H1 (cell line): ENCODE measurements around the gene KLF6. TPM values are rescaled to one million over a fixed set of nuclear protein-coding genes. Genes with fewer than 3 reads are reported as not detected.
A peak's percentile ranks its signal among the peaks of the same experiment; 100 is the strongest.

ENCODE experiments used
- CTCF ChIA-PET: fragments of 300-600 bp; sonication (Branson Sonifier 250); formaldehyde crosslinking; loops from one replicate; lab custom pipeline; 2021; ENCODE audit not compliant: partially characterized antibody; lab: Charles Lee
- POLR2A ChIA-PET: fragments of 300-600 bp; sonication (Branson Sonifier 250); formaldehyde crosslinking; loops from one replicate; lab custom pipeline; 2021; ENCODE audit warnings: inconsistent platforms; ENCODE audit not compliant: partially characterized antibody; lab: Charles Lee
- DNase-seq, 2 experiments: peaks; one replicate each; pipeline versions ENCODE4 v3.0.0 to v3.0.0-alpha.2; 2010 to 2022; ENCODE audit warnings: low spot score in 2 of 2, low read depth in 1 of 2, mixed read lengths in 1 of 2
- FAIRE-seq: peaks from 2 replicates; lab custom pipeline; 2011; peaks lifted over from hg19 to GRCh38; lab: Jason Lieb, UNC
- H2AFZ ChIP-seq: 2 replicates; pipeline ENCODE4 v1.8.1; 2012; ENCODE audit warnings: low read length, inconsistent platforms
- H2AK5ac ChIP-seq: 2 replicates; pipeline ENCODE4 v1.6.1; 2013; ENCODE audit warnings: low read depth, low read length
- H2BK120ac ChIP-seq: replicated peaks from 2 replicates; pipeline ENCODE3; 2013; ENCODE audit warnings: low read depth, low read length, inconsistent platforms
- H2BK12ac ChIP-seq: 2 replicates; pipeline ENCODE4 v1.6.1; 2013; ENCODE audit warnings: low read depth, low read length
- H2BK15ac ChIP-seq: 2 replicates; pipeline ENCODE4 v1.6.1; 2013; ENCODE audit warnings: low read length
- H2BK20ac ChIP-seq: 2 replicates; pipeline ENCODE4 v1.6.1; 2013; ENCODE audit warnings: low read length
- H2BK5ac ChIP-seq: 2 replicates; pipeline ENCODE4 v1.6.1; 2013; ENCODE audit warnings: low read depth, low read length
- H3K14ac ChIP-seq: 2 replicates; pipeline ENCODE4 v1.6.1; 2013; ENCODE audit warnings: inconsistent platforms; ENCODE audit not compliant: insufficient read length
- H3K18ac ChIP-seq: 2 replicates; pipeline ENCODE4 v1.6.1; 2013; ENCODE audit warnings: low read length; ENCODE audit errors: extremely low read depth
- H3K23ac ChIP-seq: 2 replicates; pipeline ENCODE4 v1.6.1; 2013; ENCODE audit warnings: inconsistent platforms; ENCODE audit not compliant: insufficient read length
- H3K23me2 ChIP-seq: 2 replicates; pipeline ENCODE4 v1.6.1; 2013; ENCODE audit warnings: low read depth, low read length
- H3K27ac ChIP-seq: 2 replicates; pipeline ENCODE4 v1.6.1; 2011; ENCODE audit warnings: low read depth, low read length, inconsistent platforms
- H3K27me3 ChIP-seq, 4 experiments: replicated peaks in 1 of 4; 1 replicate in 1 of 4; 2 replicates in 3 of 4; pipeline versions ENCODE4 v1.6.1 to v1.8.1; 2011 to 2013; ENCODE audit warnings: low read length in 3 of 4, mild to moderate bottlenecking in 3 of 4, inconsistent platforms in 2 of 4, mixed read lengths in 2 of 4, moderate library complexity in 1 of 4; ENCODE audit not compliant: control insufficient read depth in 3 of 4, insufficient read depth in 3 of 4; ENCODE audit errors: extremely low read depth in 1 of 4
- H3K36me3 ChIP-seq, 4 experiments: 2 replicates each; pipeline versions ENCODE4 v1.6.1 to v1.8.1; 2011 to 2013; ENCODE audit warnings: mild to moderate bottlenecking in 4 of 4, low read length in 3 of 4, moderate library complexity in 2 of 4, control low read depth in 1 of 4, inconsistent platforms in 1 of 4; ENCODE audit not compliant: insufficient read depth in 4 of 4, control insufficient read depth in 2 of 4
- H3K4ac ChIP-seq: replicated peaks from 2 replicates; pipeline ENCODE3; 2013; ENCODE audit warnings: low read length, low read depth, mixed read lengths, inconsistent platforms; ENCODE audit not compliant: insufficient read length
- H3K4me1 ChIP-seq, 4 experiments: replicated peaks in 1 of 4; 1 replicate in 1 of 4; 2 replicates in 3 of 4; pipeline versions ENCODE4 v1.6.1 to v1.8.1; 2011 to 2013; ENCODE audit warnings: low read length in 3 of 4, inconsistent platforms in 2 of 4, mixed read lengths in 1 of 4; ENCODE audit not compliant: insufficient read depth in 4 of 4, control insufficient read depth in 3 of 4
- H3K4me2 ChIP-seq, 2 experiments: 2 replicates each; pipeline versions ENCODE4 v1.6.1 to v1.8.1; 2011 to 2013; ENCODE audit warnings: low read depth in 2 of 2, low read length in 2 of 2, control low read depth in 1 of 2, inconsistent platforms in 1 of 2, mild to moderate bottlenecking in 1 of 2; ENCODE audit not compliant: insufficient read depth in 1 of 2
- H3K4me3 ChIP-seq, 4 experiments: fragments of 200-600, 300-600 bp in 1 of 4; sonication (generic), shearing (Covaris generic), sonication (Bioruptor Twin) in 1 of 4; 2 replicates each; pipeline versions ENCODE4 v1.5.1 to v1.8.1; 2011 to 2016; ENCODE audit warnings: low read length in 4 of 4, low read depth in 3 of 4, control low read depth in 2 of 4, inconsistent platforms in 2 of 4, mild to moderate bottlenecking in 2 of 4, mixed read lengths in 1 of 4, moderate library complexity in 1 of 4; ENCODE audit not compliant: insufficient read depth in 2 of 4; ENCODE audit errors: extremely low read depth in 1 of 4
- H3K56ac ChIP-seq: replicated peaks from 2 replicates; pipeline ENCODE3; 2013; ENCODE audit warnings: low read depth, mild to moderate bottlenecking, mixed read lengths, low read length, inconsistent platforms; ENCODE audit not compliant: insufficient read length
- H3K79me1 ChIP-seq: 2 replicates; pipeline ENCODE4 v1.6.1; 2013; ENCODE audit warnings: low read depth, low read length, control low read depth
- H3K79me2 ChIP-seq, 2 experiments: 2 replicates each; pipeline versions ENCODE4 v1.6.1 to v1.8.1; 2012 to 2013; ENCODE audit warnings: low read length in 2 of 2, mild to moderate bottlenecking in 2 of 2, inconsistent platforms in 1 of 2; ENCODE audit not compliant: insufficient read depth in 2 of 2, control insufficient read depth in 1 of 2
- H3K9ac ChIP-seq, 4 experiments: replicated peaks in 1 of 4; 1 replicate in 1 of 4; 2 replicates in 3 of 4; pipeline versions ENCODE4 v1.6.1 to v1.8.1; 2011 to 2013; ENCODE audit warnings: low read depth in 3 of 4, low read length in 3 of 4, control low read depth in 2 of 4, mild to moderate bottlenecking in 2 of 4, moderate library complexity in 2 of 4, inconsistent platforms in 1 of 4; ENCODE audit errors: extremely low read depth in 1 of 4
- H3K9me3 ChIP-seq, 2 experiments: 2 replicates each; pipeline versions ENCODE4 v1.6.1 to v1.8.1; 2012 to 2013; ENCODE audit warnings: mild to moderate bottlenecking in 2 of 2, moderate library complexity in 2 of 2, control low read depth in 1 of 2, inconsistent platforms in 1 of 2, low read depth in 1 of 2, low read length in 1 of 2, mixed read lengths in 1 of 2; ENCODE audit not compliant: insufficient read depth in 2 of 2
- H4K20me1 ChIP-seq, 2 experiments: replicated peaks in 1 of 2; 2 replicates each; pipeline versions ENCODE3 to v1.8.1; 2011 to 2013; ENCODE audit warnings: inconsistent platforms in 2 of 2, low read length in 2 of 2, mild to moderate bottlenecking in 1 of 2; ENCODE audit not compliant: insufficient read depth in 2 of 2, control insufficient read depth in 1 of 2
- H4K5ac ChIP-seq: 2 replicates; pipeline ENCODE4 v1.6.1; 2013; ENCODE audit warnings: low read length, low read depth, mixed read lengths, inconsistent platforms; ENCODE audit not compliant: insufficient read length
- H4K8ac ChIP-seq: 2 replicates; pipeline ENCODE4 v1.8.0; 2013; ENCODE audit warnings: mild to moderate bottlenecking, moderate library complexity, low read length, inconsistent platforms; ENCODE audit not compliant: insufficient read depth; ENCODE audit errors: extremely low read depth
- H4K91ac ChIP-seq: replicated peaks from 2 replicates; pipeline ENCODE3; 2013; ENCODE audit warnings: low read length, mixed read lengths, inconsistent platforms; ENCODE audit not compliant: insufficient read length
- ASH2L ChIP-seq: fragments of 200-600, 300-600 bp; sonication (generic); IDR thresholded peaks from one replicate; pipeline ENCODE4 v1.7.1; 2017; ENCODE audit warnings: low read length
- MAFK ChIP-seq: IDR thresholded peaks from 2 replicates; pipeline ENCODE4 v1.6.1; 2012; ENCODE audit warnings: low read depth, mild to moderate bottlenecking, improper control_type of control experiment, low read length
- SRF ChIP-seq: IDR thresholded peaks from 2 replicates; pipeline ENCODE4 v1.6.1; 2011; ENCODE audit warnings: mild to moderate bottlenecking, low read depth, low read length, moderate library complexity
- WGBS, 2 experiments: shearing (Covaris generic) in 1 of 2; methylation state at CpG; one replicate each; pipeline versions ENCODE4 v1.1.6 to v1.1.7; 2013 to 2015; ENCODE audit warnings: low lambda C conversion rate in 2 of 2, mixed read lengths in 2 of 2, inconsistent platforms in 1 of 2, low coverage in 1 of 2, missing lambda C conversion rate in 1 of 2; ENCODE audit not compliant: insufficient replicate concordance in 2 of 2, insufficient coverage in 1 of 2, insufficient read length in 1 of 2; ENCODE audit errors: extremely low coverage in 1 of 2, missing lambda C conversion rate in 1 of 2; 5-methylcytosine and 5-hydroxymethylcytosine counted together
- polyA plus RNA-seq, 7 experiments: library from polyadenylated mRNA; depleted of rRNA in 3 of 7; stranded (reverse) in 5 of 7; unstranded in 2 of 7; fragments of >200 nt in 5 of 7; fragments of 200-250 nt in 2 of 7; gene quantifications; 1 replicate in 5 of 7; 2 replicates in 1 of 7; 4 replicates in 1 of 7; pipeline versions ENCODE4 v1.2.1 to v1.2.3, GENCODE V29; 2011 to 2013; ENCODE audit warnings: missing spikeins in 2 of 7, mixed read lengths in 2 of 7
- total RNA-seq: library from RNA; stranded (reverse); fragmentation: NEBNext Ultra II Directional; extraction: Animal tissue kit (Norgen Biotek cat#: 25700); gene quantifications from 2 replicates; pipeline ENCODE4 v1.2.1, GENCODE V29; 2021
- TF ChIP-seq, protein P1 (sequence below): IDR thresholded peaks from 2 replicates; pipeline ENCODE4 v1.6.1; 2012; ENCODE audit warnings: inconsistent platforms
- TF ChIP-seq, protein P2 (sequence below): IDR thresholded peaks from 2 replicates; pipeline ENCODE4 v1.6.1; 2011; ENCODE audit warnings: low read depth, mild to moderate bottlenecking, low read length; ENCODE audit not compliant: insufficient read depth

The KLF6 gene
- total and polyA plus RNA-seq, 2 of the 8 experiments (the other 6 are each of a cell fraction or from before 2014, with no cell fraction given): 5.7 to 19.5 TPM

DNA sequence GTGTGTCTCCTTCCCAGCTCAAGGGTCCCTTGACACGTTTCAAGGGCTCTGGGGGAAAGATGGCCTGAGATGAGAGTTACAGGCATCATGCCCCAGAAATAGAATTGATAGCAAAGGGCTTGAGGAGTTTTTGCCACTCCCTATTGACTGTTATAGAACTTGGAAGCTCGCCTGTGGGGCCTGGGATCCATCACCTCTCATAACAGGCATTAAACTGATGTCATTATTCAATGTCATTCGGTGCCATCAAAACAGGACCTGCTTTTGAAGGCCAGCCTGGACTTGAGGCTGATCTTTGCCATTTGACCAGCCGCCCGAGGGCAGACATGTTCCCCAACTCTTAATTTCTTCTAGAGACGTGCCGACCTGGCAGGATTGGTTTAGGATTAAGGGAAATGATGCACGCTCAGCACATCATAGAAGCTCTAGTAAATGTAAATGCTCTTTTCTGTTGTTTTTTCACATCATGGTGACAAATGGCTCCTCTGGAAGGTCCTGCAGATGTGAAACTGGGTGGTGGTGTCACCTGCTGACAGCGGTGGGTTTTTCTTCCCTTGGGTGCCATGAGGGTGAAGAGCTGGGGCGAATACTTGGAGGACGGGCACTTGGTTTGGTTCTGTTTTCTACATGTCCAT lies 16.7 kb upstream of the KLF6 start:
- Histone ChIP-seq H3K27ac (no peak overlapping the region), H3K9ac (no peak overlapping the region), H2BK120ac (no peak overlapping the region), H4K20me1 (no peaks in the 10 kb centered on the region), H2AK5ac (peak overlapping the region; percentile 88), H3K56ac (no peak overlapping the region), H2AFZ (no peak overlapping the region), H3K9me3 (no peaks in the 10 kb centered on the region), H3K79me1 (no peaks in the 10 kb centered on the region), H3K27me3 (no peaks in the 10 kb centered on the region), H2BK15ac (no peak overlapping the region), H3K4me2 (no peak overlapping the region), H3K23me2 (peaks cover 6% of the 10 kb centered on the region; the same call in 1 of the 2 replicates), H3K4me1 (peaks cover 2 to 6% (median 2%) of the 10 kb centered on the region in 4 experiments; a peak in 1 of 7 replicates), H2BK20ac (no peak overlapping the region), H3K18ac (no peak overlapping the region), H3K36me3 (no peaks in the 10 kb centered on the region; a peak in 2 of 8 replicates), H4K5ac (no peak overlapping the region), H4K91ac (no peak overlapping the region), H3K4me3 (no peak overlapping the region), H2BK5ac (no peak overlapping the region), H4K8ac (no peak overlapping the region), H3K14ac (no peak overlapping the region), H3K23ac (no peak overlapping the region), H3K4ac (no peak overlapping the region), H2BK12ac (no peak overlapping the region), H3K79me2 (no peaks in the 10 kb centered on the region)
- no peak for DNase-seq
- 91% methylated on average over 11 of the region's 11 CpGs; no CpG with 5 or more reads in 1 of the 2 experiments for WGBS, 2 experiments
- ChIA-PET POLR2A (interaction anchor here (0.7 to 2.5 kb wide), 2 partner anchors 16 to 980 kb away, joined by 3 to 9 read pairs; partner anchors contain the start of gene KLF6), CTCF (no interaction called here)
- TF ChIP-seq, protein P1, sequence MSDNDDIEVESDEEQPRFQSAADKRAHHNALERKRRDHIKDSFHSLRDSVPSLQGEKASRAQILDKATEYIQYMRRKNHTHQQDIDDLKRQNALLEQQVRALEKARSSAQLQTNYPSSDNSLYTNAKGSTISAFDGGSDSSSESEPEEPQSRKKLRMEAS: no peak
- TF ChIP-seq, protein P2, sequence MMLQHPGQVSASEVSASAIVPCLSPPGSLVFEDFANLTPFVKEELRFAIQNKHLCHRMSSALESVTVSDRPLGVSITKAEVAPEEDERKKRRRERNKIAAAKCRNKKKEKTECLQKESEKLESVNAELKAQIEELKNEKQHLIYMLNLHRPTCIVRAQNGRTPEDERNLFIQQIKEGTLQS: no peak
- TF ChIP-seq MAFK: no peak
- TF ChIP-seq ASH2L: no peak
- TF ChIP-seq SRF: no peak
- no peak for FAIRE-seq
